Activated CD4-positive, alpha-beta T cell treated with anti-CD3 and anti-CD28 coated beads for 4 hours (primary cell): ENCODE results near the gene ARG2.

Experiments used
- DNase-seq, 2 donors: peaks; one replicate each; pipeline ENCODE4 v3.0.0-alpha.2; 2020

Gene ARG2

GRCh38 chr14:67694791-67695393 is 75.2 kb downstream of the ARG2 start:
- peak; percentile 66 to 73 for DNase-seq

GRCh38 chr14:67695394-67695949 is 75.8 kb downstream of the ARG2 start, which contains the start of gene RDH11:
Gene RDH11, minus strand, starts transcription at chr14:67695764. Its CDS starts 61 bp downstream, at chr14:67695703.
- DNase-seq, result peak; percentile 77 to 78

GRCh38 chr14:67697006-67697405 is 77.3 kb downstream of the ARG2 start:
- DNase-seq, result no peak

- no peak for DNase-seq
These were observed 78.5 kb downstream of the ARG2 start for GRCh38 chr14:67698179-67698578.
